Measurements from ENCODE around the gene FBXW8. TPM values are rescaled to one million over a fixed set of nuclear protein-coding genes. Genes with fewer than 3 reads are reported as not detected.

Gene FBXW8
- total and polyA plus RNA-seq, 12 donors, result 2.4 to 11.3 (median 7.4) TPM

- peaks cover 0 to 23% (median 0%) of the 10 kb centered on the region in 9 donors for H3K36me3 ChIP-seq
- ATAC-seq (peak; percentile 57 to 97 (median 87)), DNase-seq (peak in 1 of 2 donors; percentile 43)
- peak overlapping the region in 1 of 10 donors; percentile 59 for H3K27ac ChIP-seq
- intact Hi-C loops (cut with DNase I), result no loop called here
- peaks cover 3 to 40% (median 22%) of the 10 kb centered on the region in 9 donors for H3K4me1 ChIP-seq
- WGBS, 2 donors, result 53 to 74% methylated on average over 3 of the region's 3 CpGs
- peaks cover 0 to 25% (median 18%) of the 10 kb centered on the region in 11 donors for H3K9me3 ChIP-seq
- no peak for TF ChIP-seq CTCF (IDR thresholded peaks at IDR 0.05)
- H3K4me3 ChIP-seq, result no peak overlapping the region
- no peaks in the 10 kb centered on the region for H3K27me3 ChIP-seq
Measured at GRCh38 chr12:116939734-116940133, 29.0 kb downstream of the FBXW8 start.

DNA sequence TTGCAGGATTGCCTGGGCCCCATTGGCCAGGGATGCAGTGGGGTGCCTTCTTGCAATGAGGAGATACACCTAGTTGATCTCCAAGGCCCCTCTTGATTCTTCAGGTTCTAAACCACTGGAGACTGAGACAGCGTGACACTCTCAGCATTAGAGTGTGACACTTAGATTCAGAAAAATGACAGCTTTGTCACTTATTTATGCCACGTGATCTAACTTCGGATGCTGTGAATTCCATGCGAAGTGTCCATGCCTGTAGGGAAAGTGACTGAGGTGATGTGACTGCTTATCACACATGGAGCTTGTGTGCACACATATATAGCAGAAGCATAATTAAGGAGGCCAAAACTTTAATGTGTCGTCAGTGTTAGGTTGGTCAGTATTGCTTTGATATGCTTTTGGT, 30.4 kb downstream of the FBXW8 start:
- no peak for TF ChIP-seq CTCF (IDR thresholded peaks at IDR 0.05)
- H3K27me3 ChIP-seq, result no peaks in the 10 kb centered on the region
- H3K27ac ChIP-seq, result no peak overlapping the region
- ATAC-seq (no peak), DNase-seq (no peak)
- H3K36me3 ChIP-seq, result peaks cover 0 to 29% (median 6%) of the 10 kb centered on the region in 9 donors
- no peak overlapping the region for H3K4me3 ChIP-seq
- peaks cover 0 to 36% (median 16%) of the 10 kb centered on the region in 9 donors for H3K4me1 ChIP-seq
- intact Hi-C loops (cut with DNase I), result no loop called here
- H3K9me3 ChIP-seq, result peaks cover 0 to 25% (median 18%) of the 10 kb centered on the region in 11 donors
- WGBS, 2 donors, result 96 to 98% methylated on average over 5 of the region's 5 CpGs

- ATAC-seq (peak in 5 of 8 donors; percentile 22 to 71 (median 40)), DNase-seq (peak; percentile 32 to 35)
- no peak overlapping the region for H3K27ac ChIP-seq
- peaks cover 0 to 25% (median 18%) of the 10 kb centered on the region in 11 donors for H3K9me3 ChIP-seq
- H3K4me1 ChIP-seq, result peaks cover 0 to 36% (median 16%) of the 10 kb centered on the region in 9 donors
- TF ChIP-seq CTCF (IDR thresholded peaks at IDR 0.05), result no peak
- H3K36me3 ChIP-seq, result peaks cover 0 to 45% (median 13%) of the 10 kb centered on the region in 9 donors
- intact Hi-C loops (cut with DNase I), result no loop called here
- no peaks in the 10 kb centered on the region for H3K27me3 ChIP-seq
- WGBS, 2 donors, result 59 to 71% methylated on average over 6 of the region's 6 CpGs
- no peak overlapping the region for H3K4me3 ChIP-seq
Measured at GRCh38 chr12:116943419-116944372, 32.9 kb downstream of the FBXW8 start.

GRCh38 chr12:116945886-116946550, 35.3 kb downstream of the FBXW8 start:
- H3K36me3 ChIP-seq, result peaks cover 0 to 68% (median 13%) of the 10 kb centered on the region in 9 donors

More at GRCh38 chr12:116945886-116946550, 35.3 kb downstream of the FBXW8 start:
- H3K4me1 ChIP-seq, result peaks cover 0 to 23% (median 16%) of the 10 kb centered on the region in 9 donors
- peak in 1 of 8 donors; percentile 61 for ATAC-seq
- no peak overlapping the region for H3K27ac ChIP-seq
- 75 to 81% methylated on average over 9 of the region's 9 CpGs for WGBS, 2 donors
- no peak overlapping the region for H3K4me3 ChIP-seq
- intact Hi-C loops (cut with DNase I), result no loop called here
- TF ChIP-seq CTCF (IDR thresholded peaks at IDR 0.05), result no peak
- H3K27me3 ChIP-seq, result no peaks in the 10 kb centered on the region
- peaks cover 0 to 25% (median 18%) of the 10 kb centered on the region in 11 donors for H3K9me3 ChIP-seq
- DNase-seq, result no peak
